ENCODE data around the gene TULP1.
"Not testable (repeated sequence)": the region's sequence is repeated elsewhere in the genome, so short reads cannot be mapped to it uniquely, and the experiment has no call there.

The TULP1 gene

GRCh38 chr6:35521235-35521634, 8.5 kb upstream of the TULP1 start:
- TF ChIP-seq CTCF (IDR thresholded peaks at IDR 0.05; ENCODE audit: insufficient read depth, low read length, poor library complexity, severe bottlenecking), result no peak
- no peak for DNase-seq (ENCODE audit: extremely low read depth, insufficient read length)
- Histone ChIP-seq H3K4me3 (replicated peaks; ENCODE audit: low read depth, low read length) (no peak overlapping the region), H3K36me3 (ENCODE audit: control insufficient read depth, insufficient read depth, low read length) (no peaks in the 10 kb centered on the region), H3K27me3 (replicated peaks; ENCODE audit: control insufficient read depth, insufficient read depth, low read length) (no peaks in the 10 kb centered on the region)

GRCh38 chr6:35519313-35520015, 6.8 kb upstream of the TULP1 start:
- Histone ChIP-seq H3K36me3 (ENCODE audit: control insufficient read depth, insufficient read depth, low read length) (no peaks in the 10 kb centered on the region), H3K4me3 (replicated peaks; ENCODE audit: low read depth, low read length) (no peak overlapping the region), H3K27me3 (replicated peaks; ENCODE audit: control insufficient read depth, insufficient read depth, low read length) (no peaks in the 10 kb centered on the region)
- no peak for DNase-seq (ENCODE audit: extremely low read depth, insufficient read length)
- TF ChIP-seq CTCF (IDR thresholded peaks at IDR 0.05; ENCODE audit: insufficient read depth, low read length, poor library complexity, severe bottlenecking), result no peak

GRCh38 chr6:35518566-35519312, 6.0 kb upstream of the TULP1 start:
- no peak overlapping the region for H3K4me3 ChIP-seq (replicated peaks; ENCODE audit: low read depth, low read length)
- no peak for TF ChIP-seq CTCF (IDR thresholded peaks at IDR 0.05; ENCODE audit: insufficient read depth, low read length, poor library complexity, severe bottlenecking)
- DNase-seq (ENCODE audit: extremely low read depth, insufficient read length), result no peak
- no peaks in the 10 kb centered on the region for H3K27me3 ChIP-seq (replicated peaks; ENCODE audit: control insufficient read depth, insufficient read depth, low read length)
- no peaks in the 10 kb centered on the region for H3K36me3 ChIP-seq (ENCODE audit: control insufficient read depth, insufficient read depth, low read length)

- not testable (repeated sequence) for H3K27me3 ChIP-seq (replicated peaks; ENCODE audit: control insufficient read depth, insufficient read depth, low read length); DNase-seq (ENCODE audit: extremely low read depth, insufficient read length); H3K4me3 ChIP-seq (replicated peaks; ENCODE audit: low read depth, low read length); H3K36me3 ChIP-seq (ENCODE audit: control insufficient read depth, insufficient read depth, low read length)
These were observed 5.3 kb upstream of the TULP1 start for GRCh38 chr6:35517978-35518377.

- H3K27me3 ChIP-seq (replicated peaks; ENCODE audit: control insufficient read depth, insufficient read depth, low read length), result no peaks in the 10 kb centered on the region; the same call in 1 of the 2 replicates
- TF ChIP-seq CTCF (IDR thresholded peaks at IDR 0.05; ENCODE audit: insufficient read depth, low read length, poor library complexity, severe bottlenecking), result no peak
- no peak overlapping the region for H3K4me3 ChIP-seq (replicated peaks; ENCODE audit: low read depth, low read length)
- DNase-seq (ENCODE audit: extremely low read depth, insufficient read length), result no peak
- H3K36me3 ChIP-seq (ENCODE audit: control insufficient read depth, insufficient read depth, low read length), result no peaks in the 10 kb centered on the region
These were observed 4.0 kb upstream of the TULP1 start for GRCh38 chr6:35516712-35517111.

- not testable (repeated sequence) for H3K4me3 ChIP-seq (replicated peaks; ENCODE audit: low read depth, low read length); H3K27me3 ChIP-seq (replicated peaks; ENCODE audit: control insufficient read depth, insufficient read depth, low read length); H3K36me3 ChIP-seq (ENCODE audit: control insufficient read depth, insufficient read depth, low read length); DNase-seq (ENCODE audit: extremely low read depth, insufficient read length)
These were observed 3.2 kb upstream of the TULP1 start for GRCh38 chr6:35515939-35516338.
